ENCODE results near the gene RARA.

DNA sequence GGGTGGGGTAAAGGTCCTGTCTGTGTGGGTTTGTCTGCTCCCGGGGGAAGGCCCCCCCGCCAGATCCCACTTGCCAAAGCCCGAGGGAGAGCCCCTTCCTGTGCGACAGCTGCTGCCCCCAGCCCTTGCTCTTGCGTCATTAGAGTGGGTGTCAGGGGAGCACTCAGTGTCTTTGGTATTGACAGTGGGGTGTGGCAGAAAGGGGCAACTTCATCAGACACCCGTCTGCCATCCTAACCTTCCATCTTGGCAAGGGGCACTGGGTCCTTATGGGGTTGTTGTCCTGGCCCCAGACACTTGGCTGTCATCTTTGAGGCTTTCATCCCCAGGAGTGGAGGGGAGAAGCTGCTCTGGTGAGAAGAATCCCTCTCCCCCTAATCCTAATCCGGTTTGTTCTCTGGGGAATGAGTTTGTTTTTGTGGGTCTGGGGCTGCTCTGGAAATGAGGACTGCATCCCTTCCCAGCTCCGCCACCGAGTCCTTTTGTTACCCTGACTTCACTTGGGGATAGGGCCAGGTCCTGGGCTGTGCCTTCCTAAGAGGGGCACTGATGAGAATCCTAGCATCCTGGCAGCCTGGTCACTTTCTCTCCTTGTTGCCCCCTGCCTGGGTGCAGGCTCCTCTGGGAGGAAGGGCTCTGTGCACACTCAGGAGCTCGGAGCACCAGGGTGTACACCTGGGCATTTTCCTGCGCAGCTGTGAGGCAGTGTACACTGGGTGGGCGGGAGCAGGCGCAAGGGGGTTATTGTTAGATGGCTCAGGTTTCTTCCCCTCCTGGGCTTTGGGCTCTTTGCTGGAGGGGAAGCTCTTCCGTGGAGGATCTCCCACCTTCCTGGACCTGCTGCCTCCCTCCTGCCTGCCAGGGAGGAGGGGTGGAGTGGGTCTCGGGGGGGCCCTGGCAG is 34.5 kb downstream of the RARA start:
- TF ChIP-seq YY1 (IDR thresholded peaks at IDR 0.05; ENCODE audit: insufficient read depth, insufficient read length) = no peak
- TF ChIP-seq SUZ12 (IDR thresholded peaks at IDR 0.05; ENCODE audit: extremely low read depth, insufficient read depth, insufficient read length) = no peak
